ENCODE data around the gene FBN1.

DNA sequence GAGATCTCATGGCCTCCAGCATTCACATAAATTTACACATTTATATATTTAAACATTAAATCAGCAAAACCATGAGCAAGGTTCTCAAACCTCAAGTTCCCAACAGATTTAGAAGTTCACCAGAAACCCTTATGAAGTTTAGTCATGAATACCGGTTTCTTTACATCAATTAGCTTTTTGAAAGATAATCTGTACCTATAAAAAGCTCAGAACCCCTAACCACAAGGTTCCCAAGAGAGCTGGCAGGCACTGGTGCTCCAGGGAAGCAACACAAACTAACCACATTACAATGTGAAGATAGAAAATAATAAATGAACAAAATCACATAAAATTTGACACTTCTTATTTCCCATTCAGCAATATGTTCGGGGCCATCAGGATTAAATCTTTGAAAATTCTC lies 150.9 kb downstream of the FBN1 start:
- TF ChIP-seq EZH2 (IDR thresholded peaks at IDR 0.05) (no peak), POLR2AphosphoS5 (IDR thresholded peaks at IDR 0.05; ENCODE audit: borderline replicate concordance, low read depth, low read length) (no peak)
